SH-SY5Y (cell line): Measurements from ENCODE around the gene BRS3.

Experiments
- GATA2 ChIP-seq: IDR thresholded peaks from 2 replicates; pipeline ENCODE4 v1.6.1; 2011; ENCODE audit warnings: mild to moderate bottlenecking, low read depth, low read length
- GATA3 ChIP-seq: IDR thresholded peaks from 2 replicates; pipeline ENCODE4 v1.6.1; 2011; ENCODE audit warnings: low read depth, mild to moderate bottlenecking, low read length, moderate library complexity

- TF ChIP-seq GATA2 (no peak), GATA3 (no peak)
Measured at GRCh38 chrX:136495043-136495442, 7.3 kb downstream of the BRS3 start.
